Hepatocyte (in vitro differentiated cells): Measurements from ENCODE around the gene TRIM10. TPM values are rescaled to one million over a fixed set of nuclear protein-coding genes. Genes with fewer than 3 reads are reported as not detected.
"Not testable (repeated sequence)": the region's sequence is repeated elsewhere in the genome, so short reads cannot be mapped to it uniquely, and the experiment has no call there.

ENCODE experiments used
- DNase-seq: peaks from one replicate; pipeline ENCODE4 v3.0.0-alpha.2; 2016; ENCODE audit warnings: low spot score
- H2AFZ ChIP-seq: fragments of 200-600 bp; sonication (generic); 2 replicates; pipeline ENCODE4 v1.6.0; 2016; ENCODE audit warnings: antibody characterized with exemption, mild to moderate bottlenecking
- H3K27ac ChIP-seq: fragments of 200-600 bp; sonication (generic); 2 replicates; pipeline ENCODE4 v1.5.1; 2016; ENCODE audit warnings: mild to moderate bottlenecking
- H3K27me3 ChIP-seq: fragments of 200-600 bp; sonication (generic); 2 replicates; pipeline ENCODE4 v1.6.1; 2016
- H3K36me3 ChIP-seq: fragments of 200-600 bp; sonication (generic); replicated peaks from 2 replicates; pipeline ENCODE4 v1.5.1; 2016; ENCODE audit warnings: low read depth; ENCODE audit not compliant: insufficient read depth
- H3K4me1 ChIP-seq: fragments of 200-600 bp; sonication (generic); 2 replicates; pipeline ENCODE4 v1.5.1; 2016; ENCODE audit warnings: mild to moderate bottlenecking, moderate library complexity; ENCODE audit not compliant: insufficient read depth
- H3K4me2 ChIP-seq: fragments of 200-600 bp; sonication (generic); 2 replicates; pipeline ENCODE4 v1.6.0; 2016
- H3K4me3 ChIP-seq: fragments of 200-600 bp; sonication (generic); 2 replicates; pipeline ENCODE4 v1.5.1; 2016; ENCODE audit warnings: mild to moderate bottlenecking
- H3K79me2 ChIP-seq: fragments of 200-600 bp; sonication (generic); 2 replicates; pipeline ENCODE4 v1.6.0; 2017; ENCODE audit warnings: mild to moderate bottlenecking
- H3K9me2 ChIP-seq: fragments of 200-600 bp; sonication (generic); replicated peaks from 2 replicates; pipeline ENCODE4 v1.6.0; 2017; ENCODE audit warnings: mild to moderate bottlenecking; ENCODE audit not compliant: insufficient read depth
- H3K9me3 ChIP-seq: fragments of 200-600 bp; sonication (generic); 2 replicates; pipeline ENCODE4 v1.5.1; 2016; ENCODE audit warnings: low read depth, mild to moderate bottlenecking
- H4K20me1 ChIP-seq: fragments of 200-600 bp; sonication (generic); 2 replicates; pipeline ENCODE4 v1.6.0; 2016; ENCODE audit warnings: mild to moderate bottlenecking; ENCODE audit not compliant: insufficient read depth, poor library complexity, severe bottlenecking
- EZH2 ChIP-seq: fragments of 200-600 bp; sonication (generic); IDR thresholded peaks from 2 replicates; pipeline ENCODE4 v1.6.1; 2016; ENCODE audit warnings: antibody characterized with exemption, mild to moderate bottlenecking, borderline replicate concordance
- EZH2phosphoT487 ChIP-seq: fragments of 200-600 bp; sonication (generic); IDR thresholded peaks from one replicate; pipeline ENCODE4 v1.6.1; 2018; ENCODE audit warnings: antibody characterized with exemption, mild to moderate bottlenecking, low read depth, moderate library complexity; ENCODE audit not compliant: unreplicated experiment, severe bottlenecking
- WGBS: methylation state at CpG from one replicate; pipeline ENCODE4 v1.1.6; 2016; ENCODE audit warnings: low lambda C conversion rate; ENCODE audit errors: missing lambda C conversion rate; 5-methylcytosine and 5-hydroxymethylcytosine counted together
- polyA plus RNA-seq: library from polyadenylated mRNA; unstranded; fragments of >200 nt; fragmentation: Nextera tagmentation; extraction: Ambion mirVana; gene quantifications from 2 replicates; pipeline ENCODE4 v1.2.1, GENCODE V29; 2016
- total RNA-seq: library from RNA; depleted of rRNA; stranded (reverse); fragments of >200 nt; gene quantifications from 2 replicates; pipeline ENCODE4 v1.2.3, GENCODE V29; 2014
- TF ChIP-seq, protein P1 (sequence below): fragments of 200-600 bp; sonication (generic); IDR thresholded peaks from 2 replicates; pipeline ENCODE4 v1.5.1; 2016; ENCODE audit warnings: antibody characterized with exemption, mild to moderate bottlenecking; ENCODE audit not compliant: poor library complexity

Gene TRIM10
- total and polyA plus RNA-seq, 2 experiments from 2014 or later, result 0.27 to 1.1 TPM

DNA sequence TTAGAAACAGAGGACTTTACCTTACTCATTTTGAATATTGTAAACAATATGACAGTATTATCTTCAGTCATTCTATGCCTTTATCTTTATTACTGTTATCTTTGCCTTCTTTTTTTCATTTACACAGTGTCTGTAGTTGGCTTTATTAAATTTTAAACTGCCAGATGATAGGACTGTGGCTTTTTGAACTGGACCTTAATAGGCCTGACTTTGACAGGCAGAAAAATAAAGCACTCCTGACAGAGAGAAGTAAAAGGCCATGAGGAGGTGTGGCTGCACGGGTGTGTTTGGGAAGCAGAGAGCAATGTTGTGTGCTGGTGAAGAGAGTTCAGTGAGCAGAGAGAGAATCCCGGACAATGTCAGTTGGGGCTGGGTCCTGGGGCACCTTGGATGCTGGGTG lies 17.2 kb downstream of the TRIM10 start:
- Histone ChIP-seq H3K36me3 (no peaks in the 10 kb centered on the region), H4K20me1 (no peaks in the 10 kb centered on the region), H2AFZ (no peak overlapping the region), H3K27me3 (no peaks in the 10 kb centered on the region), H3K4me3 (no peak overlapping the region), H3K9me3 (no peaks in the 10 kb centered on the region), H3K4me1 (no peaks in the 10 kb centered on the region), H3K79me2 (no peaks in the 10 kb centered on the region), H3K27ac (peak overlapping the region; percentile 20), H3K4me2 (peak overlapping the region; percentile 16), H3K9me2 (no peaks in the 10 kb centered on the region)
- no peak for DNase-seq
- 40% methylated on average over 2 of the region's 2 CpGs for WGBS
- no peak for TF ChIP-seq EZH2phosphoT487
- no peak for TF ChIP-seq EZH2
- TF ChIP-seq, protein P1, sequence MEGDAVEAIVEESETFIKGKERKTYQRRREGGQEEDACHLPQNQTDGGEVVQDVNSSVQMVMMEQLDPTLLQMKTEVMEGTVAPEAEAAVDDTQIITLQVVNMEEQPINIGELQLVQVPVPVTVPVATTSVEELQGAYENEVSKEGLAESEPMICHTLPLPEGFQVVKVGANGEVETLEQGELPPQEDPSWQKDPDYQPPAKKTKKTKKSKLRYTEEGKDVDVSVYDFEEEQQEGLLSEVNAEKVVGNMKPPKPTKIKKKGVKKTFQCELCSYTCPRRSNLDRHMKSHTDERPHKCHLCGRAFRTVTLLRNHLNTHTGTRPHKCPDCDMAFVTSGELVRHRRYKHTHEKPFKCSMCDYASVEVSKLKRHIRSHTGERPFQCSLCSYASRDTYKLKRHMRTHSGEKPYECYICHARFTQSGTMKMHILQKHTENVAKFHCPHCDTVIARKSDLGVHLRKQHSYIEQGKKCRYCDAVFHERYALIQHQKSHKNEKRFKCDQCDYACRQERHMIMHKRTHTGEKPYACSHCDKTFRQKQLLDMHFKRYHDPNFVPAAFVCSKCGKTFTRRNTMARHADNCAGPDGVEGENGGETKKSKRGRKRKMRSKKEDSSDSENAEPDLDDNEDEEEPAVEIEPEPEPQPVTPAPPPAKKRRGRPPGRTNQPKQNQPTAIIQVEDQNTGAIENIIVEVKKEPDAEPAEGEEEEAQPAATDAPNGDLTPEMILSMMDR, result no peak

DNA sequence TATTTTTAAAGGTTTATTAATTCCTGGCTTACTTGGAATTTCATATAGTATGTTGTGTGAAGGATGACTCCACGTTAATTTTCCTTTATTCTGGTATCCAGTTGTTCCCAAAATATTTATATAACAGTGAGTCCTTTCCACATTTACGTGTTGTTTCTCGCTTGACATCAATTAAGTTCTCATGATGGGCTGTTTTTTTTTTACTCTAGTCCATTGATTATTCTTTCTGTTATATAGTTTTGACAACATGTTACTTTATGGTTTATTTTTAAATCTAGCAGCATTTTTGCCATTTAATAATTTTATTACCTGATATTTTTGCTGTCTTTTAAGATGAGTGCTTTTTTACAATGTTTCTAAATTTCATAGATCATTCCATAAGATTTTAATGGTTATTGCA lies 18.3 kb downstream of the TRIM10 start:
- H3K9me2 ChIP-seq, result no peaks in the 10 kb centered on the region
- no peaks in the 10 kb centered on the region for H3K4me1 ChIP-seq
- no peaks in the 10 kb centered on the region for H3K9me3 ChIP-seq
- DNase-seq, result no peak
- no peak overlapping the region for H3K4me3 ChIP-seq
- H3K27ac ChIP-seq, result no peak overlapping the region
- 75% methylated on average over 3 of the region's 3 CpGs for WGBS
- no peaks in the 10 kb centered on the region for H3K27me3 ChIP-seq
- no peaks in the 10 kb centered on the region for H3K79me2 ChIP-seq
- TF ChIP-seq EZH2, result no peak
- no peak for TF ChIP-seq EZH2phosphoT487
- TF ChIP-seq, protein P1, result no peak
- H3K4me2 ChIP-seq, result no peak overlapping the region
- H3K36me3 ChIP-seq, result no peaks in the 10 kb centered on the region
- no peak overlapping the region for H2AFZ ChIP-seq
- no peaks in the 10 kb centered on the region for H4K20me1 ChIP-seq

DNA sequence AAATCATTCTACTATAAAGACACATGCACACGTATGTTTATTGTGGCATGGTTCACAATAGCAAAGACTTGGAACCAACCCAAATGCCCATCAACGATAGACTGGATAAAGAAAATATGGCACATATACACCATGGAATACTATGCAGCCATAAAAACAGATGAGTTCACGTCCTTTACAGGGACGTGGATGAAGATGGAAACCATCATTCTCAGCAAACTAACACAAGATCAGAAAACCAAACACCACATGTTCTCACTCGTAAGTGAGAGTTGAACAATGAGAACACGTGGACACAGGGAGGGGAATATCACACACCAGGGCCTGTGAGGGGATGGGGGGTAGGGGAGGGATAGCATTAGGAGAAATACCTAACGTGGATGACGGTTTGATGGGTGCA lies 20.8 kb downstream of the TRIM10 start:
- not testable (repeated sequence) for H3K9me2 ChIP-seq

DNA sequence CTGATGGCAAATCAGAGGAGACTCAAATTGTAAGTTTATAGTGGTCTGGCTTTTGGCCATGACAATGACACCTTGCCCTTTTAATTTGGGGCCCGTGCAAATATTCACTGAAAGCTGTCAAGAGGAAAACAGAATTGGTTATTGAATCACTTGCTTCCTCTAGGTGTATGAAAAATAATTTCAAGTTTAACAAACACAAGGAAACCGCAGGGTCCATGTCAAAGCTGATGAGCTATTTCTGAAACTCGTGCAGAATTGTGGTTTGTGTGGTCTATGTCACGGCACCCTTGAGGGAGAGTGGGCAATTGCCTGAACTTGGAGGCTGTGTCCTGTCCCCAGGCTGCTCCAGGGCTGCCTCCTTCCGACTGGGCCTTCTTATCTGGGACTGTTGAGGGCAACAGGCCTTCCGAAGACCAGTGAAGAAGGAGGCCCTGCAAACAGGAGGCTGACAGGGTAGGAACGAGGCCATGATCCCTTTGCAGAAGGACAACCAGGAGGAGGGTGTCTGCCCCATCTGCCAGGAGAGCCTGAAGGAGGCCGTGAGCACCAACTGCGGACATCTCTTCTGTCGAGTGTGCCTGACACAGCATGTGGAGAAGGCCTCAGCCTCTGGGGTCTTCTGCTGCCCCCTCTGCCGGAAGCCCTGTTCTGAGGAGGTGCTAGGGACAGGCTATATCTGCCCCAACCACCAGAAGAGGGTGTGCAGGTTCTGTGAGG lies 24.3 kb downstream of the TRIM10 start:
- Histone ChIP-seq H4K20me1 (no peaks in the 10 kb centered on the region), H3K9me3 (no peaks in the 10 kb centered on the region), H3K27me3 (peaks cover 6% of the 10 kb centered on the region), H3K27ac (no peak overlapping the region), H3K36me3 (no peaks in the 10 kb centered on the region), H2AFZ (no peak overlapping the region), H3K4me2 (no peak overlapping the region), H3K79me2 (no peaks in the 10 kb centered on the region), H3K4me3 (no peak overlapping the region), H3K9me2 (no peaks in the 10 kb centered on the region), H3K4me1 (peaks cover 3% of the 10 kb centered on the region)
- DNase-seq, result no peak
- WGBS, result 88% methylated on average over 11 of the region's 11 CpGs
- TF ChIP-seq, protein P1, result no peak
- TF ChIP-seq EZH2, result no peak
- no peak for TF ChIP-seq EZH2phosphoT487

More for the DNA sequence above, 20.8 kb downstream of the TRIM10 start:
- not testable (repeated sequence) for H3K4me2 ChIP-seq, DNase-seq, H4K20me1 ChIP-seq, H2AFZ ChIP-seq, H3K79me2 ChIP-seq, H3K27ac ChIP-seq, H3K4me3 ChIP-seq, H3K27me3 ChIP-seq, H3K36me3 ChIP-seq, H3K9me3 ChIP-seq, H3K4me1 ChIP-seq
- WGBS, result 86% methylated on average over 8 of the region's 8 CpGs
